H1 (cell line): Measurements from ENCODE around the gene SZT2. TPM values are rescaled to one million over a fixed set of nuclear protein-coding genes. Genes with fewer than 3 reads are reported as not detected.

Source experiments
- CTCF ChIA-PET: fragments of 300-600 bp; sonication (Branson Sonifier 250); formaldehyde crosslinking; loops from one replicate; lab custom pipeline; 2021; ENCODE audit not compliant: partially characterized antibody; lab: Charles Lee
- POLR2A ChIA-PET: fragments of 300-600 bp; sonication (Branson Sonifier 250); formaldehyde crosslinking; loops from one replicate; lab custom pipeline; 2021; ENCODE audit warnings: inconsistent platforms; ENCODE audit not compliant: partially characterized antibody; lab: Charles Lee
- DNase-seq, 2 experiments: peaks; one replicate each; pipeline versions ENCODE4 v3.0.0 to v3.0.0-alpha.2; 2010 to 2022; ENCODE audit warnings: low spot score in 2 of 2, low read depth in 1 of 2, mixed read lengths in 1 of 2
- FAIRE-seq: peaks from 2 replicates; lab custom pipeline; 2011; peaks lifted over from hg19 to GRCh38; lab: Jason Lieb, UNC
- H2AFZ ChIP-seq: 2 replicates; pipeline ENCODE4 v1.8.1; 2012; ENCODE audit warnings: low read length, inconsistent platforms
- H2AK5ac ChIP-seq: 2 replicates; pipeline ENCODE4 v1.6.1; 2013; ENCODE audit warnings: low read depth, low read length
- H2BK120ac ChIP-seq: replicated peaks from 2 replicates; pipeline ENCODE3; 2013; ENCODE audit warnings: low read depth, low read length, inconsistent platforms
- H2BK12ac ChIP-seq: 2 replicates; pipeline ENCODE4 v1.6.1; 2013; ENCODE audit warnings: low read depth, low read length
- H2BK15ac ChIP-seq: 2 replicates; pipeline ENCODE4 v1.6.1; 2013; ENCODE audit warnings: low read length
- H2BK20ac ChIP-seq: 2 replicates; pipeline ENCODE4 v1.6.1; 2013; ENCODE audit warnings: low read length
- H2BK5ac ChIP-seq: 2 replicates; pipeline ENCODE4 v1.6.1; 2013; ENCODE audit warnings: low read depth, low read length
- H3K14ac ChIP-seq: 2 replicates; pipeline ENCODE4 v1.6.1; 2013; ENCODE audit warnings: inconsistent platforms; ENCODE audit not compliant: insufficient read length
- H3K18ac ChIP-seq: 2 replicates; pipeline ENCODE4 v1.6.1; 2013; ENCODE audit warnings: low read length; ENCODE audit errors: extremely low read depth
- H3K23ac ChIP-seq: 2 replicates; pipeline ENCODE4 v1.6.1; 2013; ENCODE audit warnings: inconsistent platforms; ENCODE audit not compliant: insufficient read length
- H3K23me2 ChIP-seq: 2 replicates; pipeline ENCODE4 v1.6.1; 2013; ENCODE audit warnings: low read depth, low read length
- H3K27ac ChIP-seq: 2 replicates; pipeline ENCODE4 v1.6.1; 2011; ENCODE audit warnings: low read depth, low read length, inconsistent platforms
- H3K27me3 ChIP-seq, 4 experiments: replicated peaks in 1 of 4; 1 replicate in 1 of 4; 2 replicates in 3 of 4; pipeline versions ENCODE4 v1.6.1 to v1.8.1; 2011 to 2013; ENCODE audit warnings: low read length in 3 of 4, mild to moderate bottlenecking in 3 of 4, inconsistent platforms in 2 of 4, mixed read lengths in 2 of 4, moderate library complexity in 1 of 4; ENCODE audit not compliant: control insufficient read depth in 3 of 4, insufficient read depth in 3 of 4; ENCODE audit errors: extremely low read depth in 1 of 4
- H3K36me3 ChIP-seq, 4 experiments: 2 replicates each; pipeline versions ENCODE4 v1.6.1 to v1.8.1; 2011 to 2013; ENCODE audit warnings: mild to moderate bottlenecking in 4 of 4, low read length in 3 of 4, moderate library complexity in 2 of 4, control low read depth in 1 of 4, inconsistent platforms in 1 of 4; ENCODE audit not compliant: insufficient read depth in 4 of 4, control insufficient read depth in 2 of 4
- H3K4ac ChIP-seq: replicated peaks from 2 replicates; pipeline ENCODE3; 2013; ENCODE audit warnings: low read length, low read depth, mixed read lengths, inconsistent platforms; ENCODE audit not compliant: insufficient read length
- H3K4me1 ChIP-seq, 4 experiments: replicated peaks in 1 of 4; 1 replicate in 1 of 4; 2 replicates in 3 of 4; pipeline versions ENCODE4 v1.6.1 to v1.8.1; 2011 to 2013; ENCODE audit warnings: low read length in 3 of 4, inconsistent platforms in 2 of 4, mixed read lengths in 1 of 4; ENCODE audit not compliant: insufficient read depth in 4 of 4, control insufficient read depth in 3 of 4
- H3K4me2 ChIP-seq, 2 experiments: 2 replicates each; pipeline versions ENCODE4 v1.6.1 to v1.8.1; 2011 to 2013; ENCODE audit warnings: low read depth in 2 of 2, low read length in 2 of 2, control low read depth in 1 of 2, inconsistent platforms in 1 of 2, mild to moderate bottlenecking in 1 of 2; ENCODE audit not compliant: insufficient read depth in 1 of 2
- H3K4me3 ChIP-seq, 4 experiments: fragments of 200-600, 300-600 bp in 1 of 4; sonication (generic), shearing (Covaris generic), sonication (Bioruptor Twin) in 1 of 4; 2 replicates each; pipeline versions ENCODE4 v1.5.1 to v1.8.1; 2011 to 2016; ENCODE audit warnings: low read length in 4 of 4, low read depth in 3 of 4, control low read depth in 2 of 4, inconsistent platforms in 2 of 4, mild to moderate bottlenecking in 2 of 4, mixed read lengths in 1 of 4, moderate library complexity in 1 of 4; ENCODE audit not compliant: insufficient read depth in 2 of 4; ENCODE audit errors: extremely low read depth in 1 of 4
- H3K56ac ChIP-seq: replicated peaks from 2 replicates; pipeline ENCODE3; 2013; ENCODE audit warnings: low read depth, mild to moderate bottlenecking, mixed read lengths, low read length, inconsistent platforms; ENCODE audit not compliant: insufficient read length
- H3K79me1 ChIP-seq: 2 replicates; pipeline ENCODE4 v1.6.1; 2013; ENCODE audit warnings: low read depth, low read length, control low read depth
- H3K79me2 ChIP-seq, 2 experiments: 2 replicates each; pipeline versions ENCODE4 v1.6.1 to v1.8.1; 2012 to 2013; ENCODE audit warnings: low read length in 2 of 2, mild to moderate bottlenecking in 2 of 2, inconsistent platforms in 1 of 2; ENCODE audit not compliant: insufficient read depth in 2 of 2, control insufficient read depth in 1 of 2
- H3K9ac ChIP-seq, 4 experiments: replicated peaks in 1 of 4; 1 replicate in 1 of 4; 2 replicates in 3 of 4; pipeline versions ENCODE4 v1.6.1 to v1.8.1; 2011 to 2013; ENCODE audit warnings: low read depth in 3 of 4, low read length in 3 of 4, control low read depth in 2 of 4, mild to moderate bottlenecking in 2 of 4, moderate library complexity in 2 of 4, inconsistent platforms in 1 of 4; ENCODE audit errors: extremely low read depth in 1 of 4
- H3K9me3 ChIP-seq, 2 experiments: 2 replicates each; pipeline versions ENCODE4 v1.6.1 to v1.8.1; 2012 to 2013; ENCODE audit warnings: mild to moderate bottlenecking in 2 of 2, moderate library complexity in 2 of 2, control low read depth in 1 of 2, inconsistent platforms in 1 of 2, low read depth in 1 of 2, low read length in 1 of 2, mixed read lengths in 1 of 2; ENCODE audit not compliant: insufficient read depth in 2 of 2
- H4K20me1 ChIP-seq, 2 experiments: replicated peaks in 1 of 2; 2 replicates each; pipeline versions ENCODE3 to v1.8.1; 2011 to 2013; ENCODE audit warnings: inconsistent platforms in 2 of 2, low read length in 2 of 2, mild to moderate bottlenecking in 1 of 2; ENCODE audit not compliant: insufficient read depth in 2 of 2, control insufficient read depth in 1 of 2
- H4K5ac ChIP-seq: 2 replicates; pipeline ENCODE4 v1.6.1; 2013; ENCODE audit warnings: low read length, low read depth, mixed read lengths, inconsistent platforms; ENCODE audit not compliant: insufficient read length
- H4K8ac ChIP-seq: 2 replicates; pipeline ENCODE4 v1.8.0; 2013; ENCODE audit warnings: mild to moderate bottlenecking, moderate library complexity, low read length, inconsistent platforms; ENCODE audit not compliant: insufficient read depth; ENCODE audit errors: extremely low read depth
- H4K91ac ChIP-seq: replicated peaks from 2 replicates; pipeline ENCODE3; 2013; ENCODE audit warnings: low read length, mixed read lengths, inconsistent platforms; ENCODE audit not compliant: insufficient read length
- NANOG ChIP-seq: IDR thresholded peaks from 2 replicates; pipeline ENCODE4 v1.6.1; 2011; ENCODE audit warnings: low read length, low read depth, mild to moderate bottlenecking, inconsistent platforms; ENCODE audit not compliant: insufficient read depth, poor library complexity, severe bottlenecking
- WGBS, 2 experiments: shearing (Covaris generic) in 1 of 2; methylation state at CpG; one replicate each; pipeline versions ENCODE4 v1.1.6 to v1.1.7; 2013 to 2015; ENCODE audit warnings: low lambda C conversion rate in 2 of 2, mixed read lengths in 2 of 2, inconsistent platforms in 1 of 2, low coverage in 1 of 2, missing lambda C conversion rate in 1 of 2; ENCODE audit not compliant: insufficient replicate concordance in 2 of 2, insufficient coverage in 1 of 2, insufficient read length in 1 of 2; ENCODE audit errors: extremely low coverage in 1 of 2, missing lambda C conversion rate in 1 of 2; 5-methylcytosine and 5-hydroxymethylcytosine counted together
- polyA plus RNA-seq, 7 experiments: library from polyadenylated mRNA; depleted of rRNA in 3 of 7; stranded (reverse) in 5 of 7; unstranded in 2 of 7; fragments of >200 nt in 5 of 7; fragments of 200-250 nt in 2 of 7; gene quantifications; 1 replicate in 5 of 7; 2 replicates in 1 of 7; 4 replicates in 1 of 7; pipeline versions ENCODE4 v1.2.1 to v1.2.3, GENCODE V29; 2011 to 2013; ENCODE audit warnings: missing spikeins in 2 of 7, mixed read lengths in 2 of 7
- total RNA-seq: library from RNA; stranded (reverse); fragmentation: NEBNext Ultra II Directional; extraction: Animal tissue kit (Norgen Biotek cat#: 25700); gene quantifications from 2 replicates; pipeline ENCODE4 v1.2.1, GENCODE V29; 2021

SZT2 gene
- total and polyA plus RNA-seq, 2 of the 8 experiments (the other 6 are each of a cell fraction or from before 2014, with no cell fraction given), result 4.7 to 12.9 TPM

DNA sequence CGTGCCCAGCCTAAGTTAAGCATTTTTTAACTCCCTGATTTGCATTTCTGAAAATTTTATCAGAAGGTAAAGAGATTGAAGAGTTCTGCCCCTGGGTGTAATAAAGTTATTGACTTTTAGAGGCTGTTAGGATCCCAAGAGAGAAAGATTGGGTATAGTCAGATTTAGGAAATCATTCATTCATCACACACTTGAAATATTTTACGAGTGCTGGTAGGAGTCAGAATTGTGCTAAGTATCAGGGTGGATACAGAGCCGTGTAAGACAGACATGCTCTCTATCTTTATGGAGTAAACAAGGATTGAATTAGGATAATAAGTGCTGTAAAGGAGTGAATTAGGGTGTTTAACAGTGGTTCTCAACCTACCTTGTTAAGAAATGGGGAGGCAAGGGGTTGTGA, 3.0 kb downstream of the SZT2 start:
- H3K23ac ChIP-seq, result no peak overlapping the region
- no peak overlapping the region for H2BK12ac ChIP-seq
- no peak overlapping the region for H3K9ac ChIP-seq
- H4K5ac ChIP-seq, result no peak overlapping the region
- H2BK15ac ChIP-seq, result no peak overlapping the region
- peaks cover 3% of the 10 kb centered on the region for H3K23me2 ChIP-seq
- H3K27me3 ChIP-seq, result no peaks in the 10 kb centered on the region
- H4K20me1 ChIP-seq, result peaks cover 0 to 3% of the 10 kb centered on the region in 2 experiments
- H3K4ac ChIP-seq, result no peak overlapping the region
- DNase-seq (no peak), FAIRE-seq (no peak)
- CTCF ChIA-PET, result interaction anchor here (0.9 kb wide), 1 partner anchor 160 kb away, joined by 3 read pairs; no protein-coding TSS in a partner anchor
- H3K4me2 ChIP-seq, result no peak overlapping the region
- H2BK5ac ChIP-seq, result no peak overlapping the region
- H3K9me3 ChIP-seq, result no peaks in the 10 kb centered on the region
- POLR2A ChIA-PET, result interaction anchor here (0.6 to 1.0 kb wide), 2 partner anchors 24 to 107 kb away, joined by 3 read pairs; no protein-coding TSS in a partner anchor
- no peak overlapping the region for H2BK20ac ChIP-seq
- no peak overlapping the region for H2AK5ac ChIP-seq
- no peak overlapping the region for H4K8ac ChIP-seq
- H3K18ac ChIP-seq, result no peak overlapping the region
- TF ChIP-seq NANOG, result no peak
- peaks cover 0 to 8% (median 4%) of the 10 kb centered on the region in 4 experiments; a peak in 4 of 7 replicates for H3K4me1 ChIP-seq
- H3K56ac ChIP-seq, result no peak overlapping the region
- H2BK120ac ChIP-seq, result no peak overlapping the region
- WGBS, 2 experiments, result 80% methylated on average over 3 of the region's 3 CpGs; no CpG with 5 or more reads in 1 of the 2 experiments
- no peak overlapping the region for H3K27ac ChIP-seq
- H3K4me3 ChIP-seq, result no peak overlapping the region
- H3K36me3 ChIP-seq, result peaks cover 0 to 4% (median 1%) of the 10 kb centered on the region in 4 experiments; a peak in 3 of 8 replicates
- no peak overlapping the region for H3K14ac ChIP-seq
- H3K79me1 ChIP-seq, result 0 out of 2 replicates have a peak, but pooled peaks cover 2% of the 10 kb centered on the region
- peaks cover 7 to 18% of the 10 kb centered on the region in 2 experiments; a peak in 3 of 4 replicates for H3K79me2 ChIP-seq
- no peak overlapping the region for H4K91ac ChIP-seq
- H2AFZ ChIP-seq, result no peak overlapping the region
